HG02938 (cell line): Measurements from ENCODE around the gene ARTN.

ENCODE experiments used
- ATAC-seq: cut with Tn5 transposase; IDR thresholded peaks from one replicate; pipeline ENCODE4 v1.9.1; 2021; ENCODE audit warnings: mild to moderate bottlenecking, moderate library complexity; ENCODE audit not compliant: unreplicated experiment

Gene ARTN

GRCh38 chr1:43969416-43969745, 35.8 kb downstream of the ARTN start:
- no peak for ATAC-seq

GRCh38 chr1:43969746-43970466, 36.3 kb downstream of the ARTN start, which contains the start of gene DPH2:
Gene DPH2, plus strand, starts transcription at chr1:43970010. Its CDS starts 166 bp downstream, at chr1:43970176.
- ATAC-seq, result peak; percentile 81

- ATAC-seq, result no peak
These were observed 36.9 kb downstream of the ARTN start for GRCh38 chr1:43970502-43970901.

- no peak for ATAC-seq
These were observed 37.3 kb downstream of the ARTN start for GRCh38 chr1:43970911-43971310.

- no peak for ATAC-seq
These were observed 37.9 kb downstream of the ARTN start for GRCh38 chr1:43971336-43971980.

GRCh38 chr1:43973981-43974442, 40.4 kb downstream of the ARTN start:
- no peak for ATAC-seq

- ATAC-seq, result peak; percentile 70
These were observed 41.0 kb downstream of the ARTN start, which contains the start of gene ATP6V0B for GRCh38 chr1:43974443-43975248. Gene ATP6V0B, plus strand, starts transcription at chr1:43974960. Its CDS starts 81 bp downstream, at chr1:43975041.

GRCh38 chr1:43975249-43975961, 41.8 kb downstream of the ARTN start:
- no peak for ATAC-seq

GRCh38 chr1:43976045-43976444, 42.4 kb downstream of the ARTN start:
- no peak for ATAC-seq

GRCh38 chr1:43976890-43977289, 43.3 kb downstream of the ARTN start:
- ATAC-seq, result no peak

- no peak for ATAC-seq
These were observed 44.0 kb downstream of the ARTN start for GRCh38 chr1:43977376-43978263.

GRCh38 chr1:43978264-43978550, 44.6 kb downstream of the ARTN start:
- no peak for ATAC-seq

- ATAC-seq, result no peak
These were observed 45.1 kb downstream of the ARTN start, which contains the start of gene B4GALT2 for GRCh38 chr1:43978551-43979260. Gene B4GALT2, plus strand, starts transcription at chr1:43979210. Its CDS starts 1,951 bp downstream, at chr1:43981161.

- no peak for ATAC-seq
These were observed 45.6 kb downstream of the ARTN start for GRCh38 chr1:43979261-43979527.

- no peak for ATAC-seq
These were observed 46.1 kb downstream of the ARTN start for GRCh38 chr1:43979528-43980254.

- no peak for ATAC-seq
These were observed 46.9 kb downstream of the ARTN start for GRCh38 chr1:43980255-43981134.

- no peak for ATAC-seq
These were observed 47.5 kb downstream of the ARTN start for GRCh38 chr1:43981135-43981491.

- no peak for ATAC-seq
These were observed 48.0 kb downstream of the ARTN start for GRCh38 chr1:43981636-43982035.
